Large intestine (tissue), 3 donors: ENCODE results near the gene VIPR2. TPM values are rescaled to one million over a fixed set of nuclear protein-coding genes. Genes with fewer than 3 reads are reported as not detected.

Experiments
- DNase-seq, 2 donors: peaks; one replicate each; pipeline versions ENCODE4 v3.0.0 to v3.0.0-alpha.2; 2013
- H3K27ac ChIP-seq: one replicate; pipeline ENCODE4 v1.5.1; 2013; ENCODE audit warnings: low read length
- H3K27me3 ChIP-seq: 2 replicates; pipeline ENCODE4 v1.6.1; 2013; ENCODE audit warnings: low read length; ENCODE audit not compliant: control insufficient read depth, insufficient read depth
- H3K36me3 ChIP-seq: 2 replicates; pipeline ENCODE4 v1.6.1; 2013; ENCODE audit warnings: low read length; ENCODE audit not compliant: control insufficient read depth, insufficient read depth
- H3K4me1 ChIP-seq: one replicate; pipeline ENCODE4 v1.6.1; 2013; ENCODE audit warnings: low read length; ENCODE audit not compliant: control insufficient read depth, insufficient read depth
- H3K4me3 ChIP-seq: one replicate; pipeline ENCODE4 v1.5.1; 2013; ENCODE audit warnings: low read length
- H3K9me3 ChIP-seq: one replicate; pipeline ENCODE4 v1.6.1; 2013; ENCODE audit warnings: mild to moderate bottlenecking, low read depth, low read length, moderate library complexity; ENCODE audit not compliant: control insufficient read depth
- WGBS: methylation state at CpG from one replicate; pipeline ENCODE4 v1.1.5; 2013; ENCODE audit warnings: low lambda C conversion rate; ENCODE audit not compliant: insufficient coverage; 5-methylcytosine and 5-hydroxymethylcytosine counted together
- polyA plus RNA-seq: library from polyadenylated mRNA; unstranded; fragments of 120-200 nt; gene quantifications from one replicate; pipeline ENCODE4 v1.2.1, GENCODE V29; 2013

VIPR2 gene
- polyA plus RNA-seq, 1 donor: 1.4 TPM

DNA sequence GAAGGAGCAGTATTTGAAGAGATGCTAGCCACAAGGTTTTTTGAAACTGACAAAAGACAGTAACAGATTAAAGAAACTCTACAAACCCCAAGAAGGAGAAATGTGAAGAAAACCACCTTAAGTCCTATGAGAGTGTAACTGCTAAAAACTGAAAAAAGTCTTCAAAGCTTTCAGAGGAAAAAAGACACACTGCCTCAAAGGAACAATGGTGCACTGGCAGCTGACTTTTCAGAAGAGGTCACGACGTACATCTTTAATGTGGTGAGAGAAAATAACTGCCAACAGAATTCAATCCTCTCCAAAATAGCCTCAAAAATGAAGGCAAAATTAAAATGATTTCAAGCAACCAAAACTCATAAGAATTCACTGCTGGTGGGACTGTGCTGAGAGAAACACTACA, 94.0 kb downstream of the VIPR2 start:
- Histone ChIP-seq H3K9me3 (no peaks in the 10 kb centered on the region), H3K4me1 (no peaks in the 10 kb centered on the region), H3K4me3 (no peak overlapping the region), H3K36me3 (no peaks in the 10 kb centered on the region), H3K27ac (no peak overlapping the region), H3K27me3 (no peaks in the 10 kb centered on the region)
- no peak for DNase-seq
- WGBS: 100% methylated on average over 2 of the region's 2 CpGs

DNA sequence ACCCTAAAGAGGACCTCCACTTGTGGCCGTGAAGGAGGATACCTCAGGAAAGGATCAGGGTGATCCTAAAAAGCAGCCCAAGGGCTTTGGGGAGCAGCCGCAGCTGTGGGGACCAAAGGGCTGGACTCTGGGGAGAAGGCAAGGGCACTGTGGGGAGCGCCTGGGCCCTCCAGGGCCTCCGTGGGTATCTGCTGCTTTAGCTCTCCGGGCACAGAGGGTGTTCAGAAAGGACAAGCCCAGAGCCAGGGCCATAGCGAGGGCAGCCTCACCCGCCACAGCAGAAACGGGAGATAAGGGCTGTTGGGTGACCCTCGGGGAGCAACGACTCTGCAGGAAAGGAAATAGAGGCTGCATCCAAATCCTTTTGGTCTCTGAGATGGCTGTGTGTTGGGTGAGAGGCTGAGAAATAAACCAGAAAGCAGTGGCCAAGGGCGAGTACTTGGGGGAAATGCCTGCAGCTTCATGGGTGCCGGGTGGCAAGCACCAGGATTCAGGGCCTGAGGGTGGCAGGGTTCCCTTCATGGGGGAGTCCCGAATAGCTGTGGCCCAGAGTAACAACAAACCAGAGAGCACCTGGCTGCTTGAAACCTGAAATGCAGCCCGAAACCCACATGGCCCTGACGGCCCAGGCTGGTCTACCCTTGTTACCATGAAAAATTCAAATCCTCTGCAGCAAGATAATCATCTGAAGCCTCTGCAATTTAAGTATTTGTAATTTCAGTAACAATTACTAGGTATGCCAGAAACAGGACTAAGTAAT, 95.2 kb downstream of the VIPR2 start:
- no CpG with 5 or more reads among the region's 15 CpGs for WGBS
- H3K36me3 ChIP-seq: no peaks in the 10 kb centered on the region
- no peak overlapping the region for H3K27ac ChIP-seq
- H3K9me3 ChIP-seq: no peaks in the 10 kb centered on the region
- no peak overlapping the region for H3K4me3 ChIP-seq
- DNase-seq: no peak
- H3K27me3 ChIP-seq: no peaks in the 10 kb centered on the region
- no peaks in the 10 kb centered on the region for H3K4me1 ChIP-seq

GRCh38 chr7:159048656-159049055, 96.0 kb downstream of the VIPR2 start:
- WGBS: 63% methylated on average over 1 of the region's 2 CpGs
- DNase-seq: no peak

GRCh38 chr7:159047536-159047935, 97.1 kb downstream of the VIPR2 start:
- Histone ChIP-seq H3K36me3 (no peaks in the 10 kb centered on the region), H3K27me3 (no peaks in the 10 kb centered on the region), H3K9me3 (no peaks in the 10 kb centered on the region), H3K27ac (no peak overlapping the region), H3K4me1 (no peaks in the 10 kb centered on the region), H3K4me3 (no peak overlapping the region)
- no peak for DNase-seq
- WGBS: no CpG with 5 or more reads among the region's 2 CpGs

More at GRCh38 chr7:159048656-159049055, 96.0 kb downstream of the VIPR2 start:
- no peaks in the 10 kb centered on the region for H3K27me3 ChIP-seq
- no peak overlapping the region for H3K27ac ChIP-seq
- H3K4me3 ChIP-seq: no peak overlapping the region
- no peaks in the 10 kb centered on the region for H3K9me3 ChIP-seq
- no peaks in the 10 kb centered on the region for H3K4me1 ChIP-seq
- no peaks in the 10 kb centered on the region for H3K36me3 ChIP-seq

- 80% methylated on average over 2 of the region's 6 CpGs for WGBS
Observed at GRCh38 chr7:159046300-159046699, 98.4 kb downstream of the VIPR2 start.

GRCh38 chr7:159045839-159046238, 98.8 kb downstream of the VIPR2 start:
- H3K36me3 ChIP-seq: no peaks in the 10 kb centered on the region
- no CpG with 5 or more reads among the region's 1 CpG for WGBS
- H3K27me3 ChIP-seq: no peaks in the 10 kb centered on the region
- H3K27ac ChIP-seq: no peak overlapping the region
- no peak overlapping the region for H3K4me3 ChIP-seq
- no peaks in the 10 kb centered on the region for H3K4me1 ChIP-seq
- no peaks in the 10 kb centered on the region for H3K9me3 ChIP-seq
- no peak for DNase-seq

More at GRCh38 chr7:159046300-159046699, 98.4 kb downstream of the VIPR2 start:
- no peaks in the 10 kb centered on the region for H3K9me3 ChIP-seq
- no peaks in the 10 kb centered on the region for H3K27me3 ChIP-seq
- H3K4me1 ChIP-seq: no peaks in the 10 kb centered on the region
- no peak overlapping the region for H3K4me3 ChIP-seq
- DNase-seq: no peak
- no peak overlapping the region for H3K27ac ChIP-seq
- H3K36me3 ChIP-seq: no peaks in the 10 kb centered on the region

- Histone ChIP-seq H3K9me3 (no peaks in the 10 kb centered on the region), H3K4me3 (no peak overlapping the region), H3K27me3 (no peaks in the 10 kb centered on the region), H3K4me1 (no peaks in the 10 kb centered on the region), H3K36me3 (no peaks in the 10 kb centered on the region), H3K27ac (no peak overlapping the region)
- WGBS: no CpG with 5 or more reads among the region's 5 CpGs
- DNase-seq: no peak
Observed at GRCh38 chr7:159042581-159043101, 102.0 kb downstream of the VIPR2 start.

DNA sequence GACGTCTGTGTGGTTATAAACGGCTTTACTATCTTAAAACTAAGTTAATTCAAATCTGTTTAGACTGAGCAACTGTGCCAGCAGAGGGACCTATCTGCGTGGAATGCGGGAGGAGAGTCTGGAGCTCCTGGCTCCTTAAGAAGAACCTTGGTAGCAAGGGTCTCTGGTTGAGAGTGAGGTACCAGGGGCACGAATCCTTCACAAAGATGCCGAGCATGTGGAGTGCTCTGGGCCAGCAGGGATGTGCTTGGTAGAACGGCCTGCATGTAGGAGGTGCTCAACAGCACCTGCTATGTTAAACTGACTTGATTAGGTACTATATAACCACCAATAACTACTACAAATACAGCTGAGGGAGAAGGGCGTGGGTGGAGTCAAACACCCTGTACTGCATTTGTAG, 102.6 kb downstream of the VIPR2 start:
- Histone ChIP-seq H3K27me3 (no peaks in the 10 kb centered on the region), H3K4me1 (no peaks in the 10 kb centered on the region), H3K4me3 (no peak overlapping the region), H3K36me3 (no peaks in the 10 kb centered on the region), H3K27ac (no peak overlapping the region), H3K9me3 (no peaks in the 10 kb centered on the region)
- no peak for DNase-seq
- WGBS: no CpG with 5 or more reads among the region's 8 CpGs

GRCh38 chr7:159040912-159041711, 103.6 kb downstream of the VIPR2 start:
- H3K27me3 ChIP-seq: no peaks in the 10 kb centered on the region
- H3K27ac ChIP-seq: no peak overlapping the region
- no peak for DNase-seq
- no peak overlapping the region for H3K4me3 ChIP-seq
- H3K4me1 ChIP-seq: no peaks in the 10 kb centered on the region
- H3K9me3 ChIP-seq: no peaks in the 10 kb centered on the region
- H3K36me3 ChIP-seq: no peaks in the 10 kb centered on the region
- WGBS: no CpG with 5 or more reads among the region's 24 CpGs

DNA sequence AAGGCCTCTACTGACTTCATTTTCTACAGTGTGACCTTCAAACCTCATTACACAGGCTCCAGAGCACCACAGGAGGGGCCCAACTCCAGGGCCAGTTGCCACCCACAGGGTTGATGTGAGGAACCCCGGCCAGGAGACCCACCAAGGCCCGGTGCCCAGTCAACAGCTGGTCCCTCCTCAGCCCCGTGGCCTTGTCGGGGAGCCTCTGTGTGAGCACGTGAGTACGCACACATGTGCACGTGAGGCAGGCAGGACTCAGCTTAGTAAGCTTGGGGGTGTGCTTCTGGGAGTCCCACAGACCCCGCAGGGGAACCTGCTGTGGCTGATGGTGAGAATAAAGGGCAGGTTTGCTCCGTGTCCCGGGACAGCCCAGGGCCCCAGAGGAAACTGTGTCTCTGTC, 104.5 kb downstream of the VIPR2 start:
- Histone ChIP-seq H3K9me3 (no peaks in the 10 kb centered on the region), H3K27ac (no peak overlapping the region), H3K4me1 (no peaks in the 10 kb centered on the region), H3K36me3 (no peaks in the 10 kb centered on the region), H3K27me3 (no peaks in the 10 kb centered on the region), H3K4me3 (no peak overlapping the region)
- DNase-seq: no peak
- no CpG with 5 or more reads among the region's 10 CpGs for WGBS
